Stimulated activated naive CD8-positive, alpha-beta T cell treated with anti-CD3 and anti-CD28 coated beads, Interleukin-15, Interleukin-2, amounts not matched to agents 100 ng/mL and 50 ng/mL, for 24 hours (primary cell): ENCODE results near the gene SH3BP4.

ENCODE experiments used
- H3K27ac Mint-ChIP-seq: one replicate; pipeline ENCODE4 v1.8.0; 2021; ENCODE audit warnings: mild to moderate bottlenecking, mixed read lengths
- H3K27me3 Mint-ChIP-seq: one replicate; pipeline ENCODE4 v1.8.0; 2021; ENCODE audit warnings: mixed read lengths
- H3K36me3 Mint-ChIP-seq: one replicate; pipeline ENCODE4 v1.8.0; 2021; ENCODE audit warnings: low read depth, mixed read lengths
- H3K4me1 Mint-ChIP-seq: one replicate; pipeline ENCODE4 v1.8.0; 2021; ENCODE audit warnings: low read depth, mixed read lengths
- H3K4me3 Mint-ChIP-seq: one replicate; pipeline ENCODE4 v1.8.0; 2021; ENCODE audit warnings: mild to moderate bottlenecking, mixed read lengths
- H3K9me3 Mint-ChIP-seq: one replicate; pipeline ENCODE4 v1.8.0; 2021; ENCODE audit warnings: mixed read lengths

The SH3BP4 gene

GRCh38 chr2:234992624-234993349 is 41.0 kb downstream of the SH3BP4 start:
- Mint-ChIP-seq H3K4me3 (no peak overlapping the region), H3K27me3 (no peaks in the 10 kb centered on the region), H3K27ac (no peak overlapping the region), H3K4me1 (peaks cover 14% of the 10 kb centered on the region), H3K36me3 (no peaks in the 10 kb centered on the region), H3K9me3 (peaks cover 4% of the 10 kb centered on the region)

DNA sequence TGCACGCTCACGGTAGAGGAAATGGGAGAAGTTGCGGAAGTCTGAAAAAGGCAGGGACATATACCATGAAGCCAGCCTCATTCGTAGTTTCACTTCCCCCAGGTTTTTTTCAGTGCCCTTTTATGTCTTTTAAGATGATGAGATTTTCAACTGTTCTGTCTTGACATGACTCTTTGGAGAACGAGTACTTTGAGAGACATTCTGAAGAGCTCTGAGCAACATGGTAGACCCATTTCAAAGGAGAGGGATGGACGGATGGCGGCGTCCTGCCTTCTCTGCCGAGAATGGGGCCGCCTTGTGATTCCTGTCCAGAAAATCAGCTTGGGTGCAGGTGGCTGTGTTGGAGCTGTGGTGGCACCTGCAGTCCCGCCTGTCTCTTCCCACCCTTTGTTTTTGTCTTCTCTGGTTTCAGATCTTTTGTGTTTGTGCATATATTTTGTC is 41.7 kb downstream of the SH3BP4 start:
- Mint-ChIP-seq H3K4me1 (peaks cover 14% of the 10 kb centered on the region), H3K27ac (no peak overlapping the region), H3K9me3 (peaks cover 4% of the 10 kb centered on the region), H3K4me3 (no peak overlapping the region), H3K27me3 (no peaks in the 10 kb centered on the region), H3K36me3 (no peaks in the 10 kb centered on the region)

GRCh38 chr2:234994438-234995321 is 42.9 kb downstream of the SH3BP4 start:
- Mint-ChIP-seq H3K27ac (no peak overlapping the region), H3K9me3 (no peaks in the 10 kb centered on the region), H3K27me3 (no peaks in the 10 kb centered on the region), H3K4me1 (peaks cover 14% of the 10 kb centered on the region), H3K4me3 (no peak overlapping the region), H3K36me3 (no peaks in the 10 kb centered on the region)

DNA sequence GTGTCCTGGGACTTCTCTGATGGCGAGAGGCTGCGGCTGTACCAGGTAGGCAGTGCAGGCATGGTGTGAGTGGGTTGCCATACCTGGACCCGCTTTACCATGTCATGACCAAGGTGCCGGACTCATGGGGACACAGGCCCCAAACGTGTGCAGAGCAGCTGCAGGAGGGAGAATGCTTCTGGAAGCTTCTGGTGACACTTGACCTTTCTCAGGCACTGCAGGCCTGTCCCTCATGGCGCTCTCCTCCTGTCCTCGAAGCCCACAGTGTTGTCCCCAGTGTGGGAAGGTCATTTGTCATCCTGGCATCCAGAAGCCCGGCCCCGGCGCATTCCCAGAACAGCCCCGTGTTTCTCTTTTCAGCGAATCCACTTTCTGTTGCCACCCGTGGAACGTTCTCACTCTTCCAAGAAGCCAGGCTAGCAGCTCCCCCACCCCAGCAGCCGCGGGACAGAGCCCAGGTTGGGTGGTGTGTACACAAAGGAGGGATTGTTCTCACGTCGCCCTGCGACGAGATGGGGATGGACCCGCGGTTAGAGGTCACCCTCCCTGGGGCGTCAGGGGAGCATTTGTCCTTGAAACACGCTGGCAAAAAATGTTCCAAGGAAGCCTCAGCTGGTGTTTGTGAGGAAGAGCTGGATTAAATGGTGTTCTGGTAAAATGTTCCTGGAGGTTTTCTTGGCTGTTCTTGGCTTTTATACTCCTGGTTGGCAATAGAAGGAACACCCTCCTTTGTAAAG is 43.7 kb downstream of the SH3BP4 start:
- Mint-ChIP-seq H3K27ac (no peak overlapping the region), H3K27me3 (no peaks in the 10 kb centered on the region), H3K9me3 (no peaks in the 10 kb centered on the region), H3K36me3 (no peaks in the 10 kb centered on the region), H3K4me1 (peaks cover 14% of the 10 kb centered on the region), H3K4me3 (no peak overlapping the region)

GRCh38 chr2:234996069-234996940 is 44.5 kb downstream of the SH3BP4 start:
- no peak overlapping the region for H3K4me3 Mint-ChIP-seq
- no peaks in the 10 kb centered on the region for H3K9me3 Mint-ChIP-seq
- no peak overlapping the region for H3K27ac Mint-ChIP-seq
- no peaks in the 10 kb centered on the region for H3K27me3 Mint-ChIP-seq
- H3K36me3 Mint-ChIP-seq = no peaks in the 10 kb centered on the region
- peaks cover 14% of the 10 kb centered on the region for H3K4me1 Mint-ChIP-seq

DNA sequence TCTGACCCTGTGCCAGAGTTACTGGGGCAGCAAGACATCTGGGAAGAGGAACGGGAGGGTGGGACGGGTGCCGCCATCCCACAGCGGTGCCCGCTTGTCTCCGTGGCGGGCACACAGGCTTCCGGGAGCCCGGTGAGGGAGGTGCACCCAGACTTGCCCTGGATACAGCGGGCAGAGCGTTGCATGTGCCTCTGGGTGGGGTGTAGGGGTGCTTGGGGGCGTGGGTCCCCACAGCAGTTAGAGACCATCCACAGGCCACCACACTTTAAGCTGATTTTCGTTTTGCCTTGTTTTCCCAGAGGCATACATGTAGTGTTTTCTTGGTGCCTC is 45.1 kb downstream of the SH3BP4 start:
- H3K27me3 Mint-ChIP-seq = no peaks in the 10 kb centered on the region
- peaks cover 14% of the 10 kb centered on the region for H3K4me1 Mint-ChIP-seq
- H3K4me3 Mint-ChIP-seq = no peak overlapping the region
- no peak overlapping the region for H3K27ac Mint-ChIP-seq
- no peaks in the 10 kb centered on the region for H3K9me3 Mint-ChIP-seq
- H3K36me3 Mint-ChIP-seq = no peaks in the 10 kb centered on the region

GRCh38 chr2:234997389-234997788 is 45.6 kb downstream of the SH3BP4 start:
- Mint-ChIP-seq H3K27me3 (no peaks in the 10 kb centered on the region), H3K36me3 (no peaks in the 10 kb centered on the region), H3K4me3 (no peak overlapping the region), H3K27ac (no peak overlapping the region), H3K9me3 (no peaks in the 10 kb centered on the region), H3K4me1 (peaks cover 14% of the 10 kb centered on the region)

DNA sequence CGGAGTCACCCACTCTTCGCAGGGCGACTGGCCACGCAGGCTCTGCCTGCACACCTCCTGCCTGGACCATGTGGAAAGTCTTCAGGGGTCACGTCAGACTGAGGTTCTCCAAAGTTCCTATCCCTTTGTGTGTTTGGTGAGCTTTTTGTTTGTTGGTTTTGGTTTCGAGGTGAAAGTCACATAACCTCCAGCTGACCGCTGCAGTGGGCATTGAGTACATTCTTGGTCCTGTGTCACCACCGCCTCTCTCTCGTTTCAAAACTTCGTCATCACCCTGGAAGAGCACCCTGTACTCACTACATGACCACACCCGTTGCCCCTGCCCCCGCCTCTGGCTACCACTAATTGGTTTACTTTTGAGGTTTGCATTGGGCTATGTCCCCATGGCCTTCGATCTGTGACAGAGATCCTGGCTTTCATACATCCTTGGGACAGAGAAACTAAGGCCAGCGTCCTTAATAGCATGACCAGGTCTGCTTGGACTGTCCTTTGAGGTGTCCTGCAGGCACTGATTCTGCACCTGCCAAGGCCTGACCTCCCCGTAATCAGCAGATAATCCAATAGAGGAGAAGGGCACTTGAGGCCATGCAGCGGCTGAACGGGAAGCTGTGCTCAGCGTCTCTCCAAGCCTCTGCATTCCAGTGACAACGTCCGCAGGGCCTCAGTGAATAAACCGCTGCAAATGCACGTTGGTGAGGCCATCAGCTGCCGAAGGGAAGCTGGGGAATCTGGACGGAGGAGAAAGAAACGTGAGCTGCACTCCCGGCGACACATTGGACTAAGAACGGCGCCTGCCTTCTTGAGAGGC is 46.8 kb downstream of the SH3BP4 start:
- Mint-ChIP-seq H3K4me1 (peaks cover 10% of the 10 kb centered on the region), H3K36me3 (no peaks in the 10 kb centered on the region), H3K4me3 (no peak overlapping the region), H3K9me3 (no peaks in the 10 kb centered on the region), H3K27me3 (no peaks in the 10 kb centered on the region), H3K27ac (no peak overlapping the region)

DNA sequence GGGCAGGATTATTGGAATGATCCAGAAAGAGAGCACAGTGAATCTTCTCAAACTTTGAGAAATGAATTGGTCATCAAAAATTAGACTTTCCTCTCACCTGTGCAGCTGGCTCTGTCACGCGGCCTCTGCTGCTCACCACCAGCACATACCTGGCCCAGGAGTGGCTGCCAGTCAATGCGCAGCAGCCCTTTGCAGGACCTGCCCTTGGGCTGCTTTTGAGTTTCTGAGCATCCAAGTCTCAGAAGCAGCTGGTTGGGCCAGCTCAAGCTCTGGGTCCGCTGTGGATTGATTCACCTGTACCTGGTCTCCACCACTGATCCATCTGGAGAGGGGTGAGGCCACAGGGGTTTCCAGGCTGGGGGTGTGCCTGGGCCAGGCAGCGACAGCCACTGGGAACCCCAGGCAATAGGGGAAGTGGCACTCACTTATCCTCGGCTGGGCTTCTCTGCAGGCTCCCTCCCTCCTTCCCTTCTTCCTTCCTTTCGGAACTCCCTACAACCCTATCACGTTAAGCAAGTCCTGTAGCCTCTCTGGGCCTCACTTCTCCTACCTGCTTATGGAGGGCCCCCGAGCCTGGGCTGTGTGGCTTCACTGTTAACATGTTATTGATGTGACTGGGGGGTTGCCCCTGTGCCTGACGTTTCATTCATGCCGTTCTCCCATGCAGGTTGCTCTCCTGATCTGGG is 48.1 kb downstream of the SH3BP4 start:
- Mint-ChIP-seq H3K4me1 (no peaks in the 10 kb centered on the region), H3K9me3 (no peaks in the 10 kb centered on the region), H3K36me3 (no peaks in the 10 kb centered on the region), H3K27me3 (no peaks in the 10 kb centered on the region), H3K4me3 (no peak overlapping the region), H3K27ac (no peak overlapping the region)

GRCh38 chr2:235000426-235001236 is 48.8 kb downstream of the SH3BP4 start:
- Mint-ChIP-seq H3K36me3 (no peaks in the 10 kb centered on the region), H3K4me3 (no peak overlapping the region), H3K4me1 (no peaks in the 10 kb centered on the region), H3K9me3 (no peaks in the 10 kb centered on the region), H3K27ac (no peak overlapping the region), H3K27me3 (no peaks in the 10 kb centered on the region)

GRCh38 chr2:235001237-235002133 is 49.7 kb downstream of the SH3BP4 start:
- H3K4me1 Mint-ChIP-seq = no peaks in the 10 kb centered on the region
- no peaks in the 10 kb centered on the region for H3K9me3 Mint-ChIP-seq
- no peak overlapping the region for H3K27ac Mint-ChIP-seq
- H3K36me3 Mint-ChIP-seq = no peaks in the 10 kb centered on the region
- no peaks in the 10 kb centered on the region for H3K27me3 Mint-ChIP-seq
- H3K4me3 Mint-ChIP-seq = no peak overlapping the region
